Gastrocnemius medialis (tissue), 4 donors: ENCODE data around the gene WDR37.

ENCODE experiments used
- POLR2A ChIP-seq, 2 donors: fragments of 450-650 bp; IDR thresholded peaks; one replicate each; pipeline ENCODE4 v1.6.1; 2017; ENCODE audit warnings: antibody characterized with exemption in 2 of 2, mild to moderate bottlenecking in 2 of 2, moderate library complexity in 2 of 2
- TF ChIP-seq, protein P1 (sequence below), 5 experiments: fragments of 450-650 bp in 3 of 5; fragments of 200-600 bp in 2 of 5; sonication (generic) in 2 of 5; IDR thresholded peaks in 4 of 5; conservative IDR thresholded peaks in 1 of 5; 1 replicate in 4 of 5; 2 replicates in 1 of 5; pipeline ENCODE4 v1.5.1; 2016 to 2019; ENCODE audit warnings: antibody characterized with exemption in 5 of 5, mild to moderate bottlenecking in 3 of 5, moderate library complexity in 3 of 5

DNA sequence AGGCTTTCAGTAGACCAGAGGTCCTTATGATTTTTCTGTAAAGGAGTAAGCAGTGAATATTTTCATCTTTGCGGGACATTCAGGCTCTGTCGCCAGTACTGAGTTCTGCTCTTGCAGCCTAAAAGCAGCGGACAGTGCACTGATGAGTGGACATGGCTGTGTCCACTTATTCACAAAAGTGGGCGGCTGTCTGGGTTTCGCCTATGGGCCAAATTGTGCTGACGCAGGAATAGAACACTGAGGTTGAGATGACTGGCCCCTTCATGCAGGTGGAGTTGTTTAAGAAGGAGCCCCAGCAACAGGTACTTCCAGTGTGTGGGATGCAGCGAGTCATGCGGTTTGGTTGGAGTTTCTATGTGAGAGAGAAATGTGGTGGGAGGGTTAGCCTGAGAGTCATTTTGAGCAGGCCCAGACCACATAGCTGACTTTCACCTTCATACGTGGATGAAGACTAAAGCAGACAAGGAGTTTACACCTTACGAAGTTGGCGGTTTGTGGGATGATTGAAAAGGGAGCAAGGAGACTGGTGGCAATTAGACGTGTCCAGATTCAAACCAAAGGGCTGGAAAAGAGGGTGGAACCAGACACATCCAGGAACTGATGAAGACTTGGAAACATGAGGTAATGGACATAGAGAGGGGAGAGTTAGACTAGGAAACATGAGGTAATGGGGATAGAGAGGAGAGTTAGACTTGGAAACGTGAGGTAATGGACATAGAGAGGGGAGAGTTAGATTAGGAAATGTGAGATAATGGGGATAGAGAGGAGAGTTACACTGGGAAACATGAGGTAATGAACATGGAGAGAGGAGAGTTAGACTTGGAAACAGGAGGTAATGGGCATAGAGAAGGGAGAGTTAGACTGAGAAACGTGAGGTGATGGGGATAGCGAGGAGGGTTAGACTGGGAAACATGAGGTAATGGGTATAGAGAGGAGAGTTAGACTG, 38.2 kb downstream of the WDR37 start:
- TF ChIP-seq, protein P1, sequence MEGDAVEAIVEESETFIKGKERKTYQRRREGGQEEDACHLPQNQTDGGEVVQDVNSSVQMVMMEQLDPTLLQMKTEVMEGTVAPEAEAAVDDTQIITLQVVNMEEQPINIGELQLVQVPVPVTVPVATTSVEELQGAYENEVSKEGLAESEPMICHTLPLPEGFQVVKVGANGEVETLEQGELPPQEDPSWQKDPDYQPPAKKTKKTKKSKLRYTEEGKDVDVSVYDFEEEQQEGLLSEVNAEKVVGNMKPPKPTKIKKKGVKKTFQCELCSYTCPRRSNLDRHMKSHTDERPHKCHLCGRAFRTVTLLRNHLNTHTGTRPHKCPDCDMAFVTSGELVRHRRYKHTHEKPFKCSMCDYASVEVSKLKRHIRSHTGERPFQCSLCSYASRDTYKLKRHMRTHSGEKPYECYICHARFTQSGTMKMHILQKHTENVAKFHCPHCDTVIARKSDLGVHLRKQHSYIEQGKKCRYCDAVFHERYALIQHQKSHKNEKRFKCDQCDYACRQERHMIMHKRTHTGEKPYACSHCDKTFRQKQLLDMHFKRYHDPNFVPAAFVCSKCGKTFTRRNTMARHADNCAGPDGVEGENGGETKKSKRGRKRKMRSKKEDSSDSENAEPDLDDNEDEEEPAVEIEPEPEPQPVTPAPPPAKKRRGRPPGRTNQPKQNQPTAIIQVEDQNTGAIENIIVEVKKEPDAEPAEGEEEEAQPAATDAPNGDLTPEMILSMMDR (IDR thresholded peaks at IDR 0.05 in 4 of 5, conservative IDR thresholded peaks at IDR 0.05 in 1 of 5): no peak
- TF ChIP-seq POLR2A (IDR thresholded peaks at IDR 0.05): no peak
